Measurements from ENCODE around the gene TMEM69. TPM values are rescaled to one million over a fixed set of nuclear protein-coding genes. Genes with fewer than 3 reads are reported as not detected.

TMEM69 gene
- 7.6 and 10.5 TPM in 2 replicates for total RNA-seq

GRCh38 chr1:45687754-45688740 is at the start of gene TMEM69:
Gene TMEM69 (plus strand): TSS chr1:45688181. CDS start chr1:45691069, 2,888 bp downstream.

GRCh38 chr1:45686288-45687013 is 1.5 kb upstream of the TMEM69 start, which contains the start of gene GPBP1L1:
Gene GPBP1L1 (minus strand): TSS chr1:45686533. CDS start chr1:45659087, 27,446 bp downstream.

Other genes starting within 250 kb of the TMEM69 start
- 1.3 and 4.9 TPM in 2 replicates for gene TESK2, start 197.0 kb upstream of the TMEM69 start, total RNA-seq
- 0.59 and 0.78 TPM in 2 replicates for gene CCDC163, start 188.1 kb upstream of the TMEM69 start, total RNA-seq
- 2.9 and 3.3 TPM in 2 replicates for gene MMACHC, start 187.9 kb upstream of the TMEM69 start, total RNA-seq
- gene PRDX1, start 166.3 kb upstream of the TMEM69 start, total RNA-seq = 350 and 387 TPM in 2 replicates
- gene AKR1A1, start 137.4 kb upstream of the TMEM69 start, total RNA-seq = 113 and 120 TPM in 2 replicates
- gene NASP, start 104.1 kb upstream of the TMEM69 start, total RNA-seq = 15.3 and 23.1 TPM in 2 replicates
- 1.0 and 1.2 TPM in 2 replicates for gene CCDC17, start 64.1 kb upstream of the TMEM69 start, total RNA-seq
- gene GPBP1L1, start 1.6 kb upstream of the TMEM69 start, total RNA-seq = 72.1 and 80.4 TPM in 2 replicates
- gene IPP, start 62.5 kb downstream of the TMEM69 start, total RNA-seq = 13.7 and 16.0 TPM in 2 replicates
- gene MAST2, start 115.4 kb downstream of the TMEM69 start, total RNA-seq = 29.3 and 46.8 TPM in 2 replicates